NT2/D1 (cell line): ENCODE data around the gene MALRD1.

Experiments
- YY1 ChIP-seq: IDR thresholded peaks from 2 replicates; pipeline ENCODE4 v1.6.1; 2011; ENCODE audit not compliant: insufficient read length, insufficient read depth
- ZNF274 ChIP-seq: IDR thresholded peaks from 2 replicates; pipeline ENCODE4 v1.6.1; 2011; ENCODE audit warnings: mild to moderate bottlenecking, low read depth, low read length

DNA sequence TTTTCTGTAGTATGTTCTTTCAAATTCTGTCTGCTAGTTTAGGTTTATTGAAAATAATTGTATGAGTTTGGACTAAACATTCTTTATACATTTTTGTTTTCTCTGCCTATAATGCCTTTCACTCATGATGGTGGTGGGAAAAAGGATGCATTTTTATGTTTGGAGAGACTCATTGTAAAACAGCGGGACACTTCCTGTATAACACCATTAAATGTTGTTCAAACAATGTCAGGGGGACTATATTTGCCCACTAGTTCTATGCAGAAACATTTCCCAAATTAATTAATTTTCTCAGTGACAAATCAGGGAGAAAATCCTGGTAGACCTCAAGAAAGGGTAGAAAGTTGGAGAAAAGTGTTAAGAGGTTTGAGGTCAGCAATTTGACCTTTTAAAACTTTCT, 207.7 kb downstream of the MALRD1 start:
- TF ChIP-seq YY1, result no peak
- TF ChIP-seq ZNF274, result no peak
